GM23338 (cell line): ENCODE data around the gene FTO. TPM values are rescaled to one million over a fixed set of nuclear protein-coding genes. Genes with fewer than 3 reads are reported as not detected.

Experiments
- ATAC-seq: fragments of 200-7000 bp; cut with Tn5 transposase; 3 replicates; pipeline ENCODE4 v1.9.1; 2020
- DNase-seq: peaks from one replicate; pipeline ENCODE4 v3.0.0-alpha.2; 2015; ENCODE audit warnings: low spot score
- H2AFZ ChIP-seq: fragments of 200-600 bp; sonication (generic); 2 replicates; pipeline ENCODE4 v1.8.0; 2016; ENCODE audit warnings: antibody characterized with exemption, mild to moderate bottlenecking, moderate library complexity
- H3F3A ChIP-seq: fragments of 200-600 bp; sonication (generic); replicated peaks from 2 replicates; pipeline ENCODE4 v1.8.0; 2017; ENCODE audit warnings: antibody characterized with exemption, mixed run types, low read depth
- H3K27ac ChIP-seq: fragments of 200-600 bp; sonication (generic); 2 replicates; pipeline ENCODE4 v1.6.1; 2016; ENCODE audit warnings: low read depth
- H3K27me3 ChIP-seq: fragments of 200-600 bp; sonication (generic); 2 replicates; pipeline ENCODE4 v1.8.0; 2016; ENCODE audit warnings: mild to moderate bottlenecking, mixed run types, moderate library complexity; ENCODE audit not compliant: insufficient read depth
- H3K36me3 ChIP-seq: fragments of 200-600 bp; sonication (generic); 2 replicates; pipeline ENCODE4 v1.8.0; 2016; ENCODE audit warnings: mild to moderate bottlenecking; ENCODE audit not compliant: insufficient read depth
- H3K4me1 ChIP-seq: fragments of 200-600 bp; sonication (generic); 2 replicates; pipeline ENCODE4 v1.8.0; 2016; ENCODE audit warnings: mild to moderate bottlenecking, moderate library complexity; ENCODE audit not compliant: insufficient read depth
- H3K4me2 ChIP-seq: fragments of 200-600 bp; sonication (generic); 2 replicates; pipeline ENCODE4 v1.7.1; 2017; ENCODE audit warnings: mixed run types
- H3K4me3 ChIP-seq: fragments of 200-600 bp; sonication (generic); 2 replicates; pipeline ENCODE4 v1.6.1; 2016; ENCODE audit warnings: mixed run types
- H3K79me2 ChIP-seq: fragments of 200-600 bp; sonication (generic); replicated peaks from 2 replicates; pipeline ENCODE4 v1.8.0; 2017; ENCODE audit warnings: mild to moderate bottlenecking; ENCODE audit not compliant: insufficient read depth
- H3K9me2 ChIP-seq: fragments of 200-600 bp; sonication (generic); 2 replicates; pipeline ENCODE4 v1.8.0; 2017; ENCODE audit not compliant: insufficient read depth
- H4K20me1 ChIP-seq: fragments of 200-600 bp; sonication (generic); replicated peaks from 2 replicates; pipeline ENCODE4 v1.8.0; 2017; ENCODE audit warnings: mild to moderate bottlenecking; ENCODE audit not compliant: insufficient read depth
- H3K27ac Mint-ChIP-seq: 2 replicates; pipeline ENCODE4 v1.8.0; 2020; ENCODE audit warnings: inconsistent platforms, mild to moderate bottlenecking, moderate library complexity, mixed read lengths
- H3K27me3 Mint-ChIP-seq: 3 replicates; pipeline ENCODE4 v1.8.0; 2022; ENCODE audit warnings: low read depth, mild to moderate bottlenecking, moderate library complexity, mixed read lengths, inconsistent platforms; ENCODE audit not compliant: insufficient read depth, poor library complexity
- H3K36me3 Mint-ChIP-seq: 3 replicates; pipeline ENCODE4 v1.8.0; 2021; ENCODE audit warnings: low read depth, mild to moderate bottlenecking, inconsistent platforms, moderate library complexity, mixed read lengths
- H3K4me1 Mint-ChIP-seq: 3 replicates; pipeline ENCODE4 v1.8.0; 2020; ENCODE audit warnings: mild to moderate bottlenecking, inconsistent platforms, mixed read lengths
- H3K4me3 Mint-ChIP-seq: 3 replicates; pipeline ENCODE4 v1.8.0; 2021; ENCODE audit warnings: moderate library complexity, mild to moderate bottlenecking, inconsistent platforms, mixed read lengths
- H3K9me3 Mint-ChIP-seq: 3 replicates; pipeline ENCODE4 v1.8.0; 2020; ENCODE audit warnings: moderate library complexity, mild to moderate bottlenecking, inconsistent platforms, mixed read lengths
- CREB1 ChIP-seq: fragments of 250-450 bp; sonication (Bioruptor Pico); IDR thresholded peaks from 2 replicates; pipeline ENCODE4 v1.5.0; 2020; ENCODE audit warnings: low read depth, mild to moderate bottlenecking, moderate library complexity
- ETS1 ChIP-seq: IDR thresholded peaks from 2 replicates; pipeline ENCODE4 v1.6.1; 2016; ENCODE audit warnings: antibody characterized with exemption
- EZH2 ChIP-seq: fragments of 200-600 bp; sonication (generic); IDR thresholded peaks from one replicate; pipeline ENCODE4 v1.8.0; 2017; ENCODE audit warnings: antibody characterized with exemption, mild to moderate bottlenecking, low read depth; ENCODE audit not compliant: unreplicated experiment
- EZH2phosphoT487 ChIP-seq: fragments of 200-600 bp; sonication (generic); IDR thresholded peaks from one replicate; pipeline ENCODE4 v1.8.1; 2018; ENCODE audit warnings: antibody characterized with exemption; ENCODE audit not compliant: unreplicated experiment
- JUNB ChIP-seq: IDR thresholded peaks from one replicate; pipeline ENCODE4 v1.6.1; 2016; ENCODE audit warnings: antibody characterized with exemption; ENCODE audit not compliant: unreplicated experiment
- NANOG ChIP-seq: IDR thresholded peaks from 2 replicates; pipeline ENCODE4 v1.6.1; 2016; ENCODE audit warnings: antibody characterized with exemption, borderline replicate concordance
- POLR2AphosphoS5 ChIP-seq: IDR thresholded peaks from 2 replicates; pipeline ENCODE4 v1.6.1; 2016; ENCODE audit warnings: antibody characterized with exemption, low read depth
- STAT1 ChIP-seq: IDR thresholded peaks from one replicate; pipeline ENCODE4 v1.6.1; 2016; ENCODE audit warnings: antibody characterized with exemption; ENCODE audit not compliant: unreplicated experiment
- ZNF114 ChIP-seq: fragments of 250-450 bp; sonication (Bioruptor Pico); IDR thresholded peaks from 2 replicates; pipeline ENCODE4 v1.5.0; 2020; ENCODE audit warnings: mild to moderate bottlenecking, moderate library complexity
- ZNF331 ChIP-seq: fragments of 250-450 bp; sonication (Bioruptor Pico); IDR thresholded peaks from 2 replicates; pipeline ENCODE4 v1.5.0; 2020; ENCODE audit warnings: low read depth, mild to moderate bottlenecking, moderate library complexity
- ZNF462 ChIP-seq: fragments of 250-450 bp; sonication (Bioruptor Pico); IDR thresholded peaks from 2 replicates; pipeline ENCODE4 v1.5.0; 2020; ENCODE audit warnings: mild to moderate bottlenecking, moderate library complexity
- polyA plus RNA-seq: library from polyadenylated mRNA; unstranded; fragments of >200 nt; fragmentation: Nextera tagmentation; extraction: Ambion mirVana; gene quantifications from 2 replicates; pipeline ENCODE4 v1.2.1, GENCODE V29; 2016
- total RNA-seq: library from RNA; depleted of rRNA; stranded (reverse); fragments of >200 nt; shearing (Covaris generic); gene quantifications from 2 replicates; pipeline ENCODE4 v1.2.3, GENCODE V29; 2014
- TF ChIP-seq, protein P1 (sequence below), 2 experiments: fragments of 200-600 bp in 1 of 2; sonication (generic) in 1 of 2; conservative IDR thresholded peaks; 2 replicates each; pipeline versions ENCODE4 v1.5.1 to v1.6.1; 2016 to 2017; ENCODE audit warnings: antibody characterized with exemption in 2 of 2, low read depth in 2 of 2, mild to moderate bottlenecking in 2 of 2, moderate library complexity in 1 of 2
- TF ChIP-seq, protein P2 (sequence below): IDR thresholded peaks from one replicate; pipeline ENCODE4 v1.6.1; 2018; ENCODE audit warnings: antibody characterized with exemption; ENCODE audit not compliant: unreplicated experiment

Gene FTO
- total and polyA plus RNA-seq, 2 experiments from 2014 or later, result 17.7 to 69.6 TPM

GRCh38 chr16:53865494-53865863 is 161.5 kb downstream of the FTO start:
- H3K27me3 Mint-ChIP-seq, result no peaks in the 10 kb centered on the region
- H3K79me2 ChIP-seq, result no peaks in the 10 kb centered on the region
- no peaks in the 10 kb centered on the region for H4K20me1 ChIP-seq
- H3K4me1 Mint-ChIP-seq, result peaks cover 22% of the 10 kb centered on the region
- H2AFZ ChIP-seq, result no peak overlapping the region
- no peaks in the 10 kb centered on the region for H3K36me3 ChIP-seq
- TF ChIP-seq ZNF114 (no peak), JUNB (no peak), EZH2phosphoT487 (no peak), CREB1 (CRISPR knock-in tag) (no peak), EZH2 (no peak), STAT1 (no peak), ZNF462 (CRISPR knock-in tag) (no peak), NANOG (no peak), POLR2AphosphoS5 (no peak), ZNF331 (CRISPR knock-in tag) (no peak), ETS1 (no peak)
- TF ChIP-seq, protein P1, sequence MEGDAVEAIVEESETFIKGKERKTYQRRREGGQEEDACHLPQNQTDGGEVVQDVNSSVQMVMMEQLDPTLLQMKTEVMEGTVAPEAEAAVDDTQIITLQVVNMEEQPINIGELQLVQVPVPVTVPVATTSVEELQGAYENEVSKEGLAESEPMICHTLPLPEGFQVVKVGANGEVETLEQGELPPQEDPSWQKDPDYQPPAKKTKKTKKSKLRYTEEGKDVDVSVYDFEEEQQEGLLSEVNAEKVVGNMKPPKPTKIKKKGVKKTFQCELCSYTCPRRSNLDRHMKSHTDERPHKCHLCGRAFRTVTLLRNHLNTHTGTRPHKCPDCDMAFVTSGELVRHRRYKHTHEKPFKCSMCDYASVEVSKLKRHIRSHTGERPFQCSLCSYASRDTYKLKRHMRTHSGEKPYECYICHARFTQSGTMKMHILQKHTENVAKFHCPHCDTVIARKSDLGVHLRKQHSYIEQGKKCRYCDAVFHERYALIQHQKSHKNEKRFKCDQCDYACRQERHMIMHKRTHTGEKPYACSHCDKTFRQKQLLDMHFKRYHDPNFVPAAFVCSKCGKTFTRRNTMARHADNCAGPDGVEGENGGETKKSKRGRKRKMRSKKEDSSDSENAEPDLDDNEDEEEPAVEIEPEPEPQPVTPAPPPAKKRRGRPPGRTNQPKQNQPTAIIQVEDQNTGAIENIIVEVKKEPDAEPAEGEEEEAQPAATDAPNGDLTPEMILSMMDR (conservative IDR thresholded peaks at IDR 0.05; ENCODE audit: low read depth in 2 of 2), result no peak
- TF ChIP-seq, protein P2, sequence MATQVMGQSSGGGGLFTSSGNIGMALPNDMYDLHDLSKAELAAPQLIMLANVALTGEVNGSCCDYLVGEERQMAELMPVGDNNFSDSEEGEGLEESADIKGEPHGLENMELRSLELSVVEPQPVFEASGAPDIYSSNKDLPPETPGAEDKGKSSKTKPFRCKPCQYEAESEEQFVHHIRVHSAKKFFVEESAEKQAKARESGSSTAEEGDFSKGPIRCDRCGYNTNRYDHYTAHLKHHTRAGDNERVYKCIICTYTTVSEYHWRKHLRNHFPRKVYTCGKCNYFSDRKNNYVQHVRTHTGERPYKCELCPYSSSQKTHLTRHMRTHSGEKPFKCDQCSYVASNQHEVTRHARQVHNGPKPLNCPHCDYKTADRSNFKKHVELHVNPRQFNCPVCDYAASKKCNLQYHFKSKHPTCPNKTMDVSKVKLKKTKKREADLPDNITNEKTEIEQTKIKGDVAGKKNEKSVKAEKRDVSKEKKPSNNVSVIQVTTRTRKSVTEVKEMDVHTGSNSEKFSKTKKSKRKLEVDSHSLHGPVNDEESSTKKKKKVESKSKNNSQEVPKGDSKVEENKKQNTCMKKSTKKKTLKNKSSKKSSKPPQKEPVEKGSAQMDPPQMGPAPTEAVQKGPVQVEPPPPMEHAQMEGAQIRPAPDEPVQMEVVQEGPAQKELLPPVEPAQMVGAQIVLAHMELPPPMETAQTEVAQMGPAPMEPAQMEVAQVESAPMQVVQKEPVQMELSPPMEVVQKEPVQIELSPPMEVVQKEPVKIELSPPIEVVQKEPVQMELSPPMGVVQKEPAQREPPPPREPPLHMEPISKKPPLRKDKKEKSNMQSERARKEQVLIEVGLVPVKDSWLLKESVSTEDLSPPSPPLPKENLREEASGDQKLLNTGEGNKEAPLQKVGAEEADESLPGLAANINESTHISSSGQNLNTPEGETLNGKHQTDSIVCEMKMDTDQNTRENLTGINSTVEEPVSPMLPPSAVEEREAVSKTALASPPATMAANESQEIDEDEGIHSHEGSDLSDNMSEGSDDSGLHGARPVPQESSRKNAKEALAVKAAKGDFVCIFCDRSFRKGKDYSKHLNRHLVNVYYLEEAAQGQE, result no peak
- H3K27me3 ChIP-seq, result no peaks in the 10 kb centered on the region
- H3K4me1 ChIP-seq, result peaks cover 15% of the 10 kb centered on the region
- no peak overlapping the region for H3K4me3 ChIP-seq
- no peaks in the 10 kb centered on the region for H3F3A ChIP-seq
- H3K27ac Mint-ChIP-seq, result peak overlapping the region; percentile 78
- H3K4me3 Mint-ChIP-seq, result no peak overlapping the region
- DNase-seq (peak; percentile 49), ATAC-seq (peak; percentile 93)
- H3K9me2 ChIP-seq, result no peaks in the 10 kb centered on the region
- peak overlapping the region; percentile 17; the same call in 1 of the 2 replicates for H3K4me2 ChIP-seq
- H3K9me3 Mint-ChIP-seq, result no peaks in the 10 kb centered on the region; the same call in 2 of the 3 replicates
- H3K36me3 Mint-ChIP-seq, result peaks cover 11% of the 10 kb centered on the region
- H3K27ac ChIP-seq, result peak overlapping the region; percentile 48; the same call in 1 of the 2 replicates
